ENCODE results near the gene ADGRE1. TPM values are rescaled to one million over a fixed set of nuclear protein-coding genes. Genes with fewer than 3 reads are reported as not detected.

ADGRE1 gene
- total and polyA plus RNA-seq, 2 experiments from 2014 or later: not detected

- H2AFZ ChIP-seq: no peak overlapping the region
- Mint-ChIP-seq H3K36me3 (ENCODE audit: low read depth) (peaks cover 21% of the 10 kb centered on the region), H3K27ac (no peak overlapping the region), H3K4me1 (no peaks in the 10 kb centered on the region), H3K27me3 (ENCODE audit: insufficient read depth, low read depth, poor library complexity) (peaks cover 6% of the 10 kb centered on the region), H3K9me3 (peaks cover 77% of the 10 kb centered on the region), H3K4me3 (no peak overlapping the region)
- no peaks in the 10 kb centered on the region for H3K9me2 ChIP-seq (ENCODE audit: insufficient read depth)
- no peak for DNase-seq (ENCODE audit: low spot score)
- no peak for ATAC-seq
- H3K4me2 ChIP-seq: no peak overlapping the region
- H3K36me3 ChIP-seq (ENCODE audit: insufficient read depth): no peaks in the 10 kb centered on the region
- H3F3A ChIP-seq (replicated peaks; ENCODE audit: low read depth): no peaks in the 10 kb centered on the region
- H3K4me1 ChIP-seq (ENCODE audit: insufficient read depth): no peaks in the 10 kb centered on the region
- H3K4me3 ChIP-seq: no peak overlapping the region
- no peaks in the 10 kb centered on the region for H4K20me1 ChIP-seq (replicated peaks; ENCODE audit: insufficient read depth)
- no peaks in the 10 kb centered on the region for H3K79me2 ChIP-seq (replicated peaks; ENCODE audit: insufficient read depth)
- no peak overlapping the region for H3K27ac ChIP-seq (ENCODE audit: low read depth)
- TF ChIP-seq CTCF (conservative IDR thresholded peaks at IDR 0.05; ENCODE audit: low read depth in 2 of 2): no peak
- TF ChIP-seq, protein P1, sequence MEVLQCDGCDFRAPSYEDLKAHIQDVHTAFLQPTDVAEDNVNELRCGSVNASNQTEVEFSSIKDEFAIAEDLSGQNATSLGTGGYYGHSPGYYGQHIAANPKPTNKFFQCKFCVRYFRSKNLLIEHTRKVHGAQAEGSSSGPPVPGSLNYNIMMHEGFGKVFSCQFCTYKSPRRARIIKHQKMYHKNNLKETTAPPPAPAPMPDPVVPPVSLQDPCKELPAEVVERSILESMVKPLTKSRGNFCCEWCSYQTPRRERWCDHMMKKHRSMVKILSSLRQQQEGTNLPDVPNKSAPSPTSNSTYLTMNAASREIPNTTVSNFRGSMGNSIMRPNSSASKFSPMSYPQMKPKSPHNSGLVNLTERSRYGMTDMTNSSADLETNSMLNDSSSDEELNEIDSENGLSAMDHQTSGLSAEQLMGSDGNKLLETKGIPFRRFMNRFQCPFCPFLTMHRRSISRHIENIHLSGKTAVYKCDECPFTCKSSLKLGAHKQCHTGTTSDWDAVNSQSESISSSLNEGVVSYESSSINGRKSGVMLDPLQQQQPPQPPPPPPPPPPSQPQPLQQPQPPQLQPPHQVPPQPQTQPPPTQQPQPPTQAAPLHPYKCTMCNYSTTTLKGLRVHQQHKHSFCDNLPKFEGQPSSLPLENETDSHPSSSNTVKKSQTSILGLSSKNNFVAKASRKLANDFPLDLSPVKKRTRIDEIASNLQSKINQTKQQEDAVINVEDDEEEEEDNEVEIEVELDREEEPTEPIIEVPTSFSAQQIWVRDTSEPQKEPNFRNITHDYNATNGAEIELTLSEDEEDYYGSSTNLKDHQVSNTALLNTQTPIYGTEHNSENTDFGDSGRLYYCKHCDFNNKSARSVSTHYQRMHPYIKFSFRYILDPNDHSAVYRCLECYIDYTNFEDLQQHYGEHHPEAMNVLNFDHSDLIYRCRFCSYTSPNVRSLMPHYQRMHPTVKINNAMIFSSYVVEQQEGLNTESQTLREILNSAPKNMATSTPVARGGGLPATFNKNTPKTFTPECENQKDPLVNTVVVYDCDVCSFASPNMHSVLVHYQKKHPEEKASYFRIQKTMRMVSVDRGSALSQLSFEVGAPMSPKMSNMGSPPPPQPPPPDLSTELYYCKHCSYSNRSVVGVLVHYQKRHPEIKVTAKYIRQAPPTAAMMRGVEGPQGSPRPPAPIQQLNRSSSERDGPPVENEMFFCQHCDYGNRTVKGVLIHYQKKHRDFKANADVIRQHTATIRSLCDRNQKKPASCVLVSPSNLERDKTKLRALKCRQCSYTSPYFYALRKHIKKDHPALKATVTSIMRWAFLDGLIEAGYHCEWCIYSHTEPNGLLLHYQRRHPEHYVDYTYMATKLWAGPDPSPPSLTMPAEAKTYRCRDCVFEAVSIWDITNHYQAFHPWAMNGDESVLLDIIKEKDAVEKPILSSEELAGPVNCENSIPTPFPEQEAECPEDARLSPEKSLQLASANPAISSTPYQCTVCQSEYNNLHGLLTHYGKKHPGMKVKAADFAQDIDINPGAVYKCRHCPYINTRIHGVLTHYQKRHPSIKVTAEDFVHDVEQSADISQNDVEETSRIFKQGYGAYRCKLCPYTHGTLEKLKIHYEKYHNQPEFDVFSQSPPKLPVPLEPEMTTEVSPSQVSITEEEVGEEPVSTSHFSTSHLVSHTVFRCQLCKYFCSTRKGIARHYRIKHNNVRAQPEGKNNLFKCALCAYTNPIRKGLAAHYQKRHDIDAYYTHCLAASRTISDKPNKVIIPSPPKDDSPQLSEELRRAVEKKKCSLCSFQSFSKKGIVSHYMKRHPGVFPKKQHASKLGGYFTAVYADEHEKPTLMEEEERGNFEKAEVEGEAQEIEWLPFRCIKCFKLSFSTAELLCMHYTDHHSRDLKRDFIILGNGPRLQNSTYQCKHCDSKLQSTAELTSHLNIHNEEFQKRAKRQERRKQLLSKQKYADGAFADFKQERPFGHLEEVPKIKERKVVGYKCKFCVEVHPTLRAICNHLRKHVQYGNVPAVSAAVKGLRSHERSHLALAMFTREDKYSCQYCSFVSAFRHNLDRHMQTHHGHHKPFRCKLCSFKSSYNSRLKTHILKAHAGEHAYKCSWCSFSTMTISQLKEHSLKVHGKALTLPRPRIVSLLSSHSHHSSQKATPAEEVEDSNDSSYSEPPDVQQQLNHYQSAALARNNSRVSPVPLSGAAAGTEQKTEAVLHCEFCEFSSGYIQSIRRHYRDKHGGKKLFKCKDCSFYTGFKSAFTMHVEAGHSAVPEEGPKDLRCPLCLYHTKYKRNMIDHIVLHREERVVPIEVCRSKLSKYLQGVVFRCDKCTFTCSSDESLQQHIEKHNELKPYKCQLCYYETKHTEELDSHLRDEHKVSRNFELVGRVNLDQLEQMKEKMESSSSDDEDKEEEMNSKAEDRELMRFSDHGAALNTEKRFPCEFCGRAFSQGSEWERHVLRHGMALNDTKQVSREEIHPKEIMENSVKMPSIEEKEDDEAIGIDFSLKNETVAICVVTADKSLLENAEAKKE (CRISPR knock-in tag; IDR thresholded peaks at IDR 0.05): no peak
- TF ChIP-seq ZNF114 (CRISPR knock-in tag; IDR thresholded peaks at IDR 0.05): no peak
- TF ChIP-seq EZH2 (IDR thresholded peaks at IDR 0.05; ENCODE audit: low read depth, unreplicated experiment): no peak
- TF ChIP-seq STAT1 (IDR thresholded peaks at IDR 0.05; ENCODE audit: unreplicated experiment): no peak
- TF ChIP-seq REST (IDR thresholded peaks at IDR 0.05; ENCODE audit: unreplicated experiment): no peak
- TF ChIP-seq, protein P2, sequence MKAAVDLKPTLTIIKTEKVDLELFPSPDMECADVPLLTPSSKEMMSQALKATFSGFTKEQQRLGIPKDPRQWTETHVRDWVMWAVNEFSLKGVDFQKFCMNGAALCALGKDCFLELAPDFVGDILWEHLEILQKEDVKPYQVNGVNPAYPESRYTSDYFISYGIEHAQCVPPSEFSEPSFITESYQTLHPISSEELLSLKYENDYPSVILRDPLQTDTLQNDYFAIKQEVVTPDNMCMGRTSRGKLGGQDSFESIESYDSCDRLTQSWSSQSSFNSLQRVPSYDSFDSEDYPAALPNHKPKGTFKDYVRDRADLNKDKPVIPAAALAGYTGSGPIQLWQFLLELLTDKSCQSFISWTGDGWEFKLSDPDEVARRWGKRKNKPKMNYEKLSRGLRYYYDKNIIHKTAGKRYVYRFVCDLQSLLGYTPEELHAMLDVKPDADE (IDR thresholded peaks at IDR 0.05): no peak
- TF ChIP-seq ZNF331 (CRISPR knock-in tag; IDR thresholded peaks at IDR 0.05; ENCODE audit: low read depth): no peak
- no peaks in the 10 kb centered on the region for H3K27me3 ChIP-seq (ENCODE audit: insufficient read depth)
Measured at GRCh38 chr19:6864325-6864940, 22.9 kb upstream of the ADGRE1 start.

Data from GM23338 (cell line).